ENCODE results near the gene FGGY.
"Not testable (repeated sequence)": the region's sequence is repeated elsewhere in the genome, so short reads cannot be mapped to it uniquely, and the experiment has no call there.

The FGGY gene

DNA sequence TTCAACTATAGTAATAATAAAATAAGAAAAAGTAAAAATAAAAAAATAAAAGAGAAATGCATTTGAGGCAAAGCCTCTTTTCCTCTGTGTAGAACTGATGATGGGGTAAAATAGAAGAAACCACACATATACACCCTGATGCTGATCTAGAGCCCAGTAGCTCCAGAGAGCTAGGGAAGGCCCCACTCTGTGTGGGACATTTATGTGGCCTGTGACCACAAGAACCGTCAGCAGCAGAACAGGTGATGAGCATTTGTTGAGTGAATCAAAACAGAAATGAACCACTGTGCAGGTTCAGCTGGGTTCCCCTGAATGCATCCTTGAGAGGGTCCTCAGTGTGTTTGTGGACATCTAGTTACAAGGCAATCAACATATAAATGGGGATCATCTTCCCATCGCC is 296.0 kb downstream of the FGGY start:
- no peak for DNase-seq (ENCODE audit: low read depth)

DNA sequence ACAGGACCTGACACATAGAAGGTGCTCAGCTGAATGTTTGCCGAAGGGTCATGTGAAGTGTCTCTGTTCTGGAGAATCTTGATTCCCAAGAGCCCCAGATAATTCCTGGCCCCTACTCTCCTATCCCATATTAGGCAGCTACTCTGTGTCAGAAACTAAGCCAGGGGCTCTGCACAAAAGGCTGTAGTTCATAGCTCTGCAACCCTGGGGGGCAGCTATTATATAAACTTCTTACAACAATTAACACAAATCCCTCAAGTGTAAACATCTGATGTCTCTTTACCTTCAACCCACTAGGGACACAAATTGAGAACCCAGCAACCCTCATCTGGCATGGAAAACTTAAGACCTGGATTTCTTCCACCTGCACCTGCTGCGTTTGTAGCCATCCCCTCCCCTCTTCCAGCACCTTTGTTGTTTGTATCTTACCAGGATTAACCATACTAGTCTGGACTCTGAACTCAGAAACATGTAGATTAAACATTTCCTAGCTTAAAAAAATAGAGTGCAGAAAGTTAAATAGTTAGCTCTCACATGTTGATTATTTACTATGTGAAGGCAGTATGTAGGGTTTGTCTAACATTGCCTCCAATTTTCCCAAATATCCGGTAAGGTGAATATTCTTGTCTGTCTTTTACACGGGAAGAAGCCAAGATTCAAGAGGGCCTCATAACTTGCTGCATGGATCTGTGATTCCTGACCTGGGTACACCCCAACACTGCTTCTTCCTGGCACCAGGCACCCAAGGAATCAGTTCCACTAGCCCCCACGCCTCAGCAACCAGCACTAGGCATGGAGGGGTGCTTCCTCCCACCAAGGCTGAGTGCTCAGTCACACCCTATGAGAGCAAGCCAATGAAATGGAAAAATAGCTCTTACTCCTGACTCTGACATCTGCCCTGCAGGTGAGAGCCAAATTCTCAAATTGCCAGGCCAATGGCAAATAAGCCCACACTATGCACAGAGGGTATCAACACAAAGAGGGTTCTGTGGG is 297.2 kb downstream of the FGGY start:
- DNase-seq (ENCODE audit: low read depth), result no peak

GRCh38 chr1:59595774-59596173 is 298.9 kb downstream of the FGGY start:
- no peak for DNase-seq (ENCODE audit: low read depth)

- DNase-seq (ENCODE audit: low read depth), result no peak
Measured at GRCh38 chr1:59596432-59596831, 299.5 kb downstream of the FGGY start.

- DNase-seq (ENCODE audit: low read depth), result no peak
Measured at GRCh38 chr1:59596956-59597355, 300.1 kb downstream of the FGGY start.

- no peak for DNase-seq (ENCODE audit: low read depth)
Measured at GRCh38 chr1:59597420-59598119, 300.7 kb downstream of the FGGY start.

GRCh38 chr1:59598120-59598440 is 301.2 kb downstream of the FGGY start:
- DNase-seq (ENCODE audit: low read depth), result no peak

DNA sequence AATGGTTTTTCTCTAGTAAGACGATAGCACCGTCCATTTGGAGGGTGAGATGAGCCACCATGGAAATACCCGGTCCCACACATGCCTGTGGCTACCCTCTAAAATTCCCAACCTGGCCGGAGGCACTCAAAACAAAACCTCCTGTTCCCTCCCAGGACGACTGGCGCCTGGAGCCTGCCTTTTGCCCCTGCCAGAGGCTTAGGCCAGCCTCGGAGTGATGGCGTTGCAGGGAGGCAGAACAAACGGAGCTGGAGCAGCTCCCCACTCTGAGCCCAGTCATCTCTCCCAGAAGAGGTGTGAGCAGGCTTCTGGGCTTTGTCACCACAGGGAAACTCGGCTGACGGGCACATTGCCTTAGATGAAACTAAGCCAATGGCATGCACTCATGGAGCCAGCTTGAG is 304.1 kb downstream of the FGGY start:
- DNase-seq (ENCODE audit: low read depth), result no peak

- DNase-seq (ENCODE audit: low read depth), result no peak
Measured at GRCh38 chr1:59601811-59602210, 304.9 kb downstream of the FGGY start.

- no peak for DNase-seq (ENCODE audit: low read depth)
Measured at GRCh38 chr1:59604191-59604590, 307.3 kb downstream of the FGGY start.

- no peak for DNase-seq (ENCODE audit: low read depth)
Measured at GRCh38 chr1:59605184-59605583, 308.3 kb downstream of the FGGY start.

GRCh38 chr1:59605761-59606160 is 308.9 kb downstream of the FGGY start:
- no peak for DNase-seq (ENCODE audit: low read depth)

GRCh38 chr1:59609245-59609644 is 312.4 kb downstream of the FGGY start:
- no peak for DNase-seq (ENCODE audit: low read depth)

DNA sequence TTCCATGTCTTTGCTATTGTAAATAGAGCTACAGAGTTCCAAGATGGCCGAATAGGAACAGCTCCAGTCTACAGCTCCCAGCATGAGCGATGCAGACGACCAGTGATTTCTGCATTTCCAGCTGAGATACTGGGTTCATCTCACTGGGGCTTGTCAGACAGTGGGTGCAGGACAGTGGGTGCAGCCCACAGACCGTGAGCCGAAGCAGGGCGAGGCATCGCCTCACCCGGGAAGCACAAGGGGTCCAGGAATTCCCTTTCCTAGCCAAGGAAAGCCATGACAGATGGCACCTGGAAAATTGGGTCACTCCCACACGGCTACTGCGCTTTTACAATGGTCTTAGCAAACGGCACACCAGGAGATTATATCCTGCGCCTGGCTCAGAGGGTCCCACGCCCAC is 313.6 kb downstream of the FGGY start:
- DNase-seq (ENCODE audit: low read depth), result not testable (repeated sequence)

GRCh38 chr1:59617434-59617833 is 320.5 kb downstream of the FGGY start:
- no peak for DNase-seq (ENCODE audit: low read depth)

- DNase-seq (ENCODE audit: low read depth), result no peak
Measured at GRCh38 chr1:59619557-59619956, 322.7 kb downstream of the FGGY start.

GRCh38 chr1:59625384-59625783 is 328.5 kb downstream of the FGGY start:
- DNase-seq (ENCODE audit: low read depth), result no peak

DNA sequence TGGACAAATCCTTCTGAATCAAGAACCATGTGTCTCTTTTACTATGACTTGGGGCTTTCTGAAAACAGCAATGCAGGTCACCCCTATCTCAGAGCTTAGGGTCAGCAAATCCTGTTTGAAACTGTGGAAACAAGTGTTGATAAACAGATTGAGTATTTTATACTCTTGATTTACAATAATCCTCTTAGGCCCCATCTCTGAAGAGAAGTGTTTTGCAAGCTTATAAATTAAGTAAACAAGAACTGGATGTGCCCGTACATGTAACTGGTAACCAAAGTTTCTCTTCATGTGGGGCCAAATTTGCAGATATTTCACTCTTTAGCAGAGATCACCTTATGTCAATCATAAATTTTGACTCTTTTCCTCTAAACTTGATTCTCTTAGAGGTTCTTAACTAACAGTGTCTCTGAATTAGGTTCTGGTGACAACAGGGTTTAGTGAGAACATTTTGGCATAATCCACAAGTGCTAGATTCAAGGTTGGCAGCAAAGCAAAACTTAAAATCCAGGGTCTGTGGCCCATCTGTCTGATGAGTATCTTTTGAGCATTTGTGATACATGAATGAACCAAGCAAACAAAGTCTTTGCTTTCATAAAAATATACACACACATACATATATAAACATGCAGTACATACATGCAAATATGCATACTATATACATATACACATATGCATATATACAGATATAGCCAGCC is 334.8 kb downstream of the FGGY start:
- no peak for DNase-seq (ENCODE audit: low read depth)

DNA sequence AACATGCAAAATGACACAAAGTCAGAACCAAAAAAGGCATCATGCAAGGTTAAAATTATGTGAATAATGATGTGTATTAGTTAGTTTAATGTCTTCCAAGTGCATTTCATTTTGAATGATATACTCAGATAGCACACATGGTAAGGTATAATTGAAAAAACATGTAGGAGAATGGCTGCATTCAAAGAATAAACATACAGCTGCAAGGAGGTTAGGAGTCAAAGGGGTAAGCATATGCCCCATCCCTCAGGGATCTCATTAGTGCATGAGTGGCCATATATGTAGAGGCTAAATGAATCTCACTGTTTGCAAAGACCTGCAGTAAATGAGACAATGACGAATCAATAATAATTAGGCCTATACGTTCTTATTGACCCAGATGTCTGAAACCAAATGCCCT is 338.2 kb downstream of the FGGY start:
- no peak for DNase-seq (ENCODE audit: low read depth)

DNA sequence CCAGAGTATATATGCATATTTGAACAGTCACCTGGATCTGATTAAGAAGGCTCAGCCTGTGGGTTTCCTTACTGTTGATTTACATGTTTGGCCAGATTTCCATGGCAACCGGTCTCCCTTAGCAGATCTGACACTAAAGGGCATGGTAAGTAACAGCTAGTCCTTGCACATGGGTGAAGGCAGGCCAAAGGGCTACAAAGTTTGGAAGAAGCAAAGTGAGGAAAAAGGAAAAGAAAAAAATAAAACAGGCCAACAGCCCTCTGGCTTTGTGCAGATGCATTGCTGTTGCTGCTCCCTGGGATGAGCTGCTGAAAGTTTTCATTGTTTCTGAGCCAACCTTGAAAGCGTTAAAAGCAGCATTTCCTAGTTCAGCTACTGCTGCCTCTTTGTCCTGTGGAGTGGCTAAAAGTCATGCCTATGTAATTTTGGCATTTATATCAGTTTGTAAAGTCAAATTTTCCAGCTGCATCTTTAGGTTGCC is 341.4 kb downstream of the FGGY start:
- DNase-seq (ENCODE audit: low read depth), result no peak

- DNase-seq (ENCODE audit: low read depth), result no peak
Measured at GRCh38 chr1:59639266-59639665, 342.4 kb downstream of the FGGY start.

DNA sequence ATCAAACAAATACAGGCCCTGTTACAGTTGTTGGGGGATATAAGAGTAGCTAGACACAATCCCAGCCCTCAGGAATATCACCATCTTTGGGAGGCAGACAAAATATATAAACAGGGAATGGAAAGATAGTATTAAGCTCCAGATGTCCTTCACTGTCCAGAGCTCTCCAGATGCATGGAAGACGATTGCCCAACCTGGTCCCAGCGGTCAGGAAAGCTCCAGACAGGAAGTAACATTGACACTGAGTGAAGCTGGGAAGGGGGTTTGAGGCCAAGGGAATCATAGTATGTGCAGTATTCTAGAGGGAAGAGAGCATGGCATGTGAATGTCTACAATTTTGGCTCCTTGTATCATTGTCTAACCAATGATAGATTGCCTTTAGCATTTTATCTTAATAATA is 344.0 kb downstream of the FGGY start:
- no peak for DNase-seq (ENCODE audit: low read depth)

DNA sequence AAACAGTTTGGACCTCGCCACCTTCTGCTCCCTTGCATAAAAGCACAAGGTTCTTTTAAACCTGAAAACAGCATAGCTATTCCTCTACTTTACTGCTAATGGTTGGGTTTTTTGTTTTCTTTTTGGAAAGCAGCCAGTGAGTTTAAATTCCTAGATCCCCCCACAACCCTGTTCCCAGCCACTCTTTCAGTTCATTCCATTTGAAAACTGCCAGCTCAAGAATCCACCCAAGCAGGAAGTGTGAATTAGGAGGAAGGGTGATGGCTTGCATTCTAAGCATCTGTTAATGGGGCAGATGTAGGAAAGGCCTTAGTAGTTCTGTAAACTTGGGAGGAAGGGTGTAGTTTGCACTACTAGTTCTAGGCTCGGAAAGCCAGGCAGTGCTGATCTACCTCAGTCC is 344.9 kb downstream of the FGGY start:
- no peak for DNase-seq (ENCODE audit: low read depth)

Data from stimulated activated CD4-positive, alpha-beta T cell treated with anti-CD3 and anti-CD28 coated beads, Interleukin-2, amount 100 ng/mL, for 4 hours (primary cell).